Measurements from ENCODE around the gene KBTBD2. TPM values are rescaled to one million over a fixed set of nuclear protein-coding genes. Genes with fewer than 3 reads are reported as not detected.

The KBTBD2 gene
- total and polyA plus RNA-seq, 2 experiments from 2014 or later = 11.6 to 34.9 TPM

DNA sequence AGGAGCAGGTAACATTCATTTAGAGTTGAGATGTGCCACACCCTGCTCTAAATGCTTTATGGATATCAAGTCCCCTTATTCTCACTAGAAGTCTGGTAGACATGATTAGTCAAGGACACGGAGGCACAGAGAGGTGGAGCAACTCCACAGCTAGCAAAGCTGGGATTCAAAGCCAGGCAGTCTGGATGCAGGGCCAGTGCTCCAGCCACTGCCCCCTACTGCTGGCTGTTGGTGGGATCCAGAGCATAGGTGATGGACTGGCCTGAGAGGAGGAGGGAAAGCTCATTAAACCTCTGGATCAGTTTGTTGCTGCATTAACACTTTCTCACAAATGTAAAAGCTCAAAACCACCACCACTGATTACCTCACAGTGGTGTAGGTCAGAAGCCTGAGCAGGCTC is 22.6 kb upstream of the KBTBD2 start:
- ATAC-seq (peak; percentile 72), DNase-seq (ENCODE audit: low spot score) (no peak)
- no peaks in the 10 kb centered on the region for H3K4me1 Mint-ChIP-seq
- Histone ChIP-seq H3K79me2 (replicated peaks; ENCODE audit: insufficient read depth) (no peaks in the 10 kb centered on the region), H3K4me2 (no peak overlapping the region), H3K4me3 (no peak overlapping the region), H3F3A (replicated peaks; ENCODE audit: low read depth) (no peaks in the 10 kb centered on the region), H3K36me3 (ENCODE audit: insufficient read depth) (no peaks in the 10 kb centered on the region), H3K9me2 (ENCODE audit: insufficient read depth) (no peaks in the 10 kb centered on the region), H4K20me1 (replicated peaks; ENCODE audit: insufficient read depth) (no peaks in the 10 kb centered on the region), H3K4me1 (ENCODE audit: insufficient read depth) (no peaks in the 10 kb centered on the region), H2AFZ (no peak overlapping the region), H3K27ac (ENCODE audit: low read depth) (no peak overlapping the region), H3K27me3 (ENCODE audit: insufficient read depth) (no peaks in the 10 kb centered on the region)
- H3K9me3 Mint-ChIP-seq = no peaks in the 10 kb centered on the region
- H3K27me3 Mint-ChIP-seq (ENCODE audit: insufficient read depth, low read depth, poor library complexity) = peaks cover 8% of the 10 kb centered on the region
- no peak overlapping the region for H3K27ac Mint-ChIP-seq
- no peak overlapping the region for H3K4me3 Mint-ChIP-seq
- no peaks in the 10 kb centered on the region for H3K36me3 Mint-ChIP-seq (ENCODE audit: low read depth)
- TF ChIP-seq CTCF (conservative IDR thresholded peaks at IDR 0.05; ENCODE audit: low read depth in 2 of 2) = peak in 1 of 2 experiments; percentile 41; a peak in 2 of 4 replicates
- no peak for TF ChIP-seq REST (IDR thresholded peaks at IDR 0.05; ENCODE audit: unreplicated experiment)
- TF ChIP-seq EZH2 (IDR thresholded peaks at IDR 0.05; ENCODE audit: low read depth, unreplicated experiment) = no peak
- no peak for TF ChIP-seq CREB1 (CRISPR knock-in tag; IDR thresholded peaks at IDR 0.05; ENCODE audit: low read depth)
- TF ChIP-seq ZNF462 (CRISPR knock-in tag; IDR thresholded peaks at IDR 0.05) = no peak
